Fibroblast of pulmonary artery (primary cell): Measurements from ENCODE around the gene GHRHR.

Experiments used
- DNase-seq: peaks from one replicate; pipeline ENCODE4 v3.0.0-alpha.2; 2010; ENCODE audit warnings: low read depth
- H3K4me3 ChIP-seq: replicated peaks from 2 replicates; pipeline ENCODE4 v1.5.1; 2011; ENCODE audit warnings: low read depth, mild to moderate bottlenecking, control low read depth, low read length, moderate library complexity
- TF ChIP-seq, protein P1 (sequence below): IDR thresholded peaks from 2 replicates; pipeline ENCODE4 v1.5.1; 2011; ENCODE audit warnings: mild to moderate bottlenecking, control low read depth, low read length, inconsistent platforms; ENCODE audit errors: missing control alignments

The GHRHR gene

DNA sequence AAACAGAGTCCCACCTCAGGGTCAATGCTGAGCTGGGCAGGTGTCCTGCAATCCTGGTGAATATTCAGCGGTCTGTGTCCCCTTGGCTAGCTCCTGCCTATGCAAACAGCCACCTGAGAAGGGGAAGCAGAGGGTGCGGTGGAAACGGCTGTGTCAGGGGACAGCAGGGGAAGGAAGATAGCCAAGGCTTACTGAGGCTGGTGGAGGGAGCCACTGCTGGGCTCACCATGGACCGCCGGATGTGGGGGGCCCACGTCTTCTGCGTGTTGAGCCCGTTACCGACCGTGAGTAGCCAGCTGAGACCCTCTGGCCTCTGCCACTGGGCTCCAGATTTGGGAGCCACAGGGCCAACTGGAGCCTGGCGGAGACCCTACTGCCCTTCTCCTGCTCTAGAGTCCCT lies at the start of gene GHRHR:
Gene GHRHR (plus strand): TSS at position 112 of the 400 bp plus-strand sequence. CDS start 116 bp downstream, at position 228.
- DNase-seq = no peak
- TF ChIP-seq, protein P1, sequence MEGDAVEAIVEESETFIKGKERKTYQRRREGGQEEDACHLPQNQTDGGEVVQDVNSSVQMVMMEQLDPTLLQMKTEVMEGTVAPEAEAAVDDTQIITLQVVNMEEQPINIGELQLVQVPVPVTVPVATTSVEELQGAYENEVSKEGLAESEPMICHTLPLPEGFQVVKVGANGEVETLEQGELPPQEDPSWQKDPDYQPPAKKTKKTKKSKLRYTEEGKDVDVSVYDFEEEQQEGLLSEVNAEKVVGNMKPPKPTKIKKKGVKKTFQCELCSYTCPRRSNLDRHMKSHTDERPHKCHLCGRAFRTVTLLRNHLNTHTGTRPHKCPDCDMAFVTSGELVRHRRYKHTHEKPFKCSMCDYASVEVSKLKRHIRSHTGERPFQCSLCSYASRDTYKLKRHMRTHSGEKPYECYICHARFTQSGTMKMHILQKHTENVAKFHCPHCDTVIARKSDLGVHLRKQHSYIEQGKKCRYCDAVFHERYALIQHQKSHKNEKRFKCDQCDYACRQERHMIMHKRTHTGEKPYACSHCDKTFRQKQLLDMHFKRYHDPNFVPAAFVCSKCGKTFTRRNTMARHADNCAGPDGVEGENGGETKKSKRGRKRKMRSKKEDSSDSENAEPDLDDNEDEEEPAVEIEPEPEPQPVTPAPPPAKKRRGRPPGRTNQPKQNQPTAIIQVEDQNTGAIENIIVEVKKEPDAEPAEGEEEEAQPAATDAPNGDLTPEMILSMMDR = no peak

DNA sequence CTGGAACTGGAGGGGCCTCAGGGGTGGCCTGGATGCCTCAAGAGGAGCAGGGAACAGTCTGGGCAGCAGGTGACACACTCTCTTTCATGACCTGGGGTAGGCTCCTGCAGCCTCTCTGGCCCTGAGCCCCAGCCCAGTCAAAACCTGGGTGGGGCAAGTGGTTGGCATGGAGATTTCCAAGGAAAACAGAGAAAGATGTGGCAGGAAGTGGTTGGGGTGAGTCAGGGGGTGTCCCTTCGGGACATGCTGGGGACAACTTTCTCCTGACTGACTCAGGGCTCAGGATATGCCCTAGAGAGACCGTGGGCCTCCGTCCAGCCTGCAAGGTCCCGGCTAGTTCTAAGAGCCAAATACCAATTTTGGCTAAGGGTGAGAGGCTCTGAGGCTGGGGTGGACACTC lies 49.2 kb upstream of the GHRHR start:
- H3K4me3 ChIP-seq = no peak overlapping the region
- TF ChIP-seq, protein P1 = no peak
- DNase-seq = peak; percentile 21

More for the DNA sequence above, at the start of gene GHRHR:
- H3K4me3 ChIP-seq = no peak within 1 kb of the TSS

DNA sequence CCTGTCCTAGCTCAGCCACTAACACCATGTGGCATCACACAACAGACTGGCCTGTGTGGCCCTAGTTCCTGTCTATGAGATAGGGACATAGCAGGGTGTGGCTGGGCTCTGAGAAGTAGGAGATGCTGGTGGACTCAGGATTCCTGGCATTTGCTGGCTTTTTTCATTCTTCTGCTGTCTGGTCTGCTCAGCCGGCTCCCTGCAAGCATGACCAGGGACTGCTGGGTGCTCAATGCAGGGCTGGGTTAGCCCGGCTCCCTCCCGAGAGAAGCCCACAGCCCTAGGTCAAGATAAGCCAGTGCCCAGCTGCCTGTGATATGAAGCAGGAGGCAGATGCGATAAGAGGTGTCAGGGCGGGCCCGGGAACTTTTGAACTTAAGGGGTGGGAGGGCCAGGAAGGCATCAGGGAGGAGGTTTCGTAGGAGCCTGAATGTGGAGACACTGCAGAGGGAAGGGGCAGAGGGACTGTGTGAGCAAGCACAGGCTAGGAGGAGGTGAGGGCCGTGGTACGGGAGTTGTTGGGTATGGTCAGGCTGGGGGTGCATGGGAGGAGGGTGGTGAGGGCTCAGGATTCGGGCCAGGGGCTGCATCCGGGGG lies 48.6 kb upstream of the GHRHR start:
- DNase-seq = peak; percentile 9
- TF ChIP-seq, protein P1 = no peak
- H3K4me3 ChIP-seq = no peak overlapping the region

DNA sequence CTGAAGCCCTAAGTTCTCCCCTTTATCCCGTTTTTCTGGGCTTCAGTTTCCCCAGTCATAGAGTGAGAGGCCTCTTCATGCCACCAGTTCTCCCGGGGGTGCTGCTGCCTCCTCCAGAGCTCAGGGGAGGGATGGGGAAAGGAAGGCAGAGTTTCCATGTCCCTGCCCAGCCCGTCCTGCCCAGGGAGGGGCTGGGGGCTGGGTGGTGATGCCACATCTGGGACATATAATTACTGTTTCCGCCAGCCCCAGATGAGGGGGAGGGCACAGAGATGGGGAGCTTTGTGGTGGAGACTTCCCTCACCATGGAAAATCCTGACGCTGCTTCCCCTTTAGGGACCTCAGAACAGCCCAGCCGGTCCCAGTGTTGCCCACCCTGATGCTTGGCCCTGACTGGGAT lies 48.0 kb upstream of the GHRHR start:
- H3K4me3 ChIP-seq = no peak overlapping the region
- no peak for DNase-seq
- TF ChIP-seq, protein P1 = no peak

DNA sequence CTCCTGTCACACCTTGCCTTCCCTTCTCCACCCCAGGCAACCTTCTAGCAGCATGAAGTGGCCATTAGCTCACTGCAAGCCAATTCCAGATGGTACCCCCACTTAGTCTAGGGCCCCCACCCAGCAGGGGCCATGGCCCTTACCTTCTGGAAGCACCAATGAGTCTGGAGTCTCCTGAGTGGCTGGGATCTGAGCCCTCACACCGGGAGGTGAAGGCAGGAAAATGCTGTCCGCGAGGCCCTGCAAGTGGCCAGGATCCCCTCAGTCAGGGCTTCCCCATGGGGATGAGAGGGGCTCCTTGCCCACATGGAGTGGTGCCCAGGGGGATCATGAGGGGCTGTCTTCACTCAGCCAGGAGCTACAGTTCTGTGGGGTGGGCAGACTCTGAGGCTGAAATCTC lies 47.5 kb upstream of the GHRHR start:
- DNase-seq = no peak
- no peak overlapping the region for H3K4me3 ChIP-seq
- TF ChIP-seq, protein P1 = no peak

DNA sequence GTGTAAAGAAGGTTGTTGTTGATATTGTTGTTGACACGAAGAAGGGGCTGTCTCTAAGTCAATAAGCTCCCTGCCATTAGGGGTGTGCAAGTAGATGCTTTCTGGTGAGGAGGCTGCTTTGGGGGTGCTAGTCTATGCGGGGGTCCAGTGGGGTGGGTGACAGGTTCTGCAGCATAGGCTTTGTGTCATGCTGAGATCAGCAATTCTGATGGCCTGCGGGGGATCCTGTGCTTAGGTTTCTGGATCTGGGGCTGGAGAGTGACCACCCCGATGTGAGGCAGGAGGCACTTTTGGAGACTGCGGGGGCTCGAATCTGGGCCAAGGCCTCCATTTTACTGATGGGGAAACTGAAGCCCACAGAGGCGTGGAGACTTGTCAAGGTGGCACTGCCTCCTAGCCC lies 47.0 kb upstream of the GHRHR start:
- TF ChIP-seq, protein P1 = no peak
- no peak overlapping the region for H3K4me3 ChIP-seq
- DNase-seq = no peak
